IPS DF 19.7 (cell line): ENCODE results near the gene PRDM2.

Source experiments
- DNase-seq: peaks from one replicate; pipeline ENCODE4 v3.0.0-alpha.2; 2013; ENCODE audit warnings: low read depth, low spot score

PRDM2 gene

GRCh38 chr1:13842497-13842896 is 142.5 kb downstream of the PRDM2 start:
- DNase-seq, result no peak

- no peak for DNase-seq
Measured at GRCh38 chr1:13851726-13852125, 151.7 kb downstream of the PRDM2 start.

- DNase-seq, result no peak
Measured at GRCh38 chr1:13855554-13855953, 155.6 kb downstream of the PRDM2 start.

GRCh38 chr1:13860031-13860430 is 160.0 kb downstream of the PRDM2 start:
- DNase-seq, result no peak

GRCh38 chr1:13864760-13865159 is 164.8 kb downstream of the PRDM2 start:
- DNase-seq, result no peak

GRCh38 chr1:13865851-13866250 is 165.9 kb downstream of the PRDM2 start:
- DNase-seq, result no peak

GRCh38 chr1:13867603-13868002 is 167.6 kb downstream of the PRDM2 start:
- DNase-seq, result no peak

- DNase-seq, result no peak
Measured at GRCh38 chr1:13869172-13869797, 169.3 kb downstream of the PRDM2 start.

GRCh38 chr1:13871413-13871812 is 171.4 kb downstream of the PRDM2 start:
- no peak for DNase-seq

GRCh38 chr1:13871886-13872285 is 171.9 kb downstream of the PRDM2 start:
- DNase-seq, result no peak

GRCh38 chr1:13873032-13873431 is 173.0 kb downstream of the PRDM2 start:
- no peak for DNase-seq
